Progenitor cell of endocrine pancreas (in vitro differentiated cells): Measurements from ENCODE around the gene CAMKK2. TPM values are rescaled to one million over a fixed set of nuclear protein-coding genes. Genes with fewer than 3 reads are reported as not detected.
A peak's percentile ranks its signal among the peaks of the same experiment; 100 is the strongest.
"Not testable (repeated sequence)": the region's sequence is repeated elsewhere in the genome, so short reads cannot be mapped to it uniquely, and the experiment has no call there.

Experiments used
- DNase-seq: peaks from one replicate; pipeline ENCODE4 v3.0.0; 2021; ENCODE audit warnings: low spot score; ENCODE audit not compliant: unreplicated experiment
- H3K27ac Mint-ChIP-seq: 2 replicates; pipeline ENCODE4 v1.8.0; 2021; ENCODE audit warnings: mild to moderate bottlenecking, moderate library complexity, mixed read lengths
- H3K27me3 Mint-ChIP-seq: 2 replicates; pipeline ENCODE4 v1.8.0; 2021; ENCODE audit warnings: mixed read lengths
- H3K36me3 Mint-ChIP-seq: 2 replicates; pipeline ENCODE4 v1.8.0; 2022; ENCODE audit warnings: mixed read lengths; ENCODE audit not compliant: insufficient read depth
- H3K4me1 Mint-ChIP-seq: 2 replicates; pipeline ENCODE4 v1.8.0; 2021; ENCODE audit warnings: low read depth, mixed read lengths
- H3K4me3 Mint-ChIP-seq: 2 replicates; pipeline ENCODE4 v1.8.0; 2021; ENCODE audit warnings: low read depth, mild to moderate bottlenecking, moderate library complexity, mixed read lengths
- H3K9me3 Mint-ChIP-seq: 2 replicates; pipeline ENCODE4 v1.8.0; 2021; ENCODE audit warnings: low read depth, mixed read lengths
- total RNA-seq: library from RNA; stranded (reverse); gene quantifications from 2 replicates; pipeline ENCODE4 v1.2.1, GENCODE V29; 2021
- TF ChIP-seq, protein P1 (sequence below): fragments of 200-600 bp; sonication (generic); IDR thresholded peaks from one replicate; pipeline ENCODE4 v1.5.0; 2021; ENCODE audit warnings: antibody characterized with exemption, mild to moderate bottlenecking; ENCODE audit not compliant: unreplicated experiment

Gene CAMKK2
- total RNA-seq, 1 donor from 2014 or later = 44.2 TPM

DNA sequence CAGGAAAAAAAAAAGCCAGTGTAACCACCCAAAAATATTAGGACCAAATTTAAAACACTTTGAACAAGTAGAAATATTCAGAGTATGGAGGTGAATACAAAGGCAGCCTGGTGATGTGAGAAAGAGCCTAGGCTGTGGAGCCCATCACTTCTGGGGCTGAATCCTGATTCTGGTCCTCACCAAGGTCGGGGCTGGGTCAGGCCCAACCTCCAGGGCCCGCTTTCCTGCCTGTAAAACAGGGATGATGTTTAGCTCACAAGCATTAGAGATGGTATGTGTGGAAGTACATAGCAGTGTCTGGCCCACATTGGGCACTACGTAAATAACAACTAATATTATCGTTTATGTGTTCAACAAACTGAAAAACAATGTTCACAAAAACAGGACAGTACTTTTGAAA lies 7.8 kb upstream of the CAMKK2 start:
- no peak overlapping the region for H3K4me3 Mint-ChIP-seq
- no peaks in the 10 kb centered on the region for H3K27me3 Mint-ChIP-seq
- H3K36me3 Mint-ChIP-seq = peaks cover 7% of the 10 kb centered on the region
- H3K4me1 Mint-ChIP-seq = peaks cover 7% of the 10 kb centered on the region
- TF ChIP-seq, protein P1, sequence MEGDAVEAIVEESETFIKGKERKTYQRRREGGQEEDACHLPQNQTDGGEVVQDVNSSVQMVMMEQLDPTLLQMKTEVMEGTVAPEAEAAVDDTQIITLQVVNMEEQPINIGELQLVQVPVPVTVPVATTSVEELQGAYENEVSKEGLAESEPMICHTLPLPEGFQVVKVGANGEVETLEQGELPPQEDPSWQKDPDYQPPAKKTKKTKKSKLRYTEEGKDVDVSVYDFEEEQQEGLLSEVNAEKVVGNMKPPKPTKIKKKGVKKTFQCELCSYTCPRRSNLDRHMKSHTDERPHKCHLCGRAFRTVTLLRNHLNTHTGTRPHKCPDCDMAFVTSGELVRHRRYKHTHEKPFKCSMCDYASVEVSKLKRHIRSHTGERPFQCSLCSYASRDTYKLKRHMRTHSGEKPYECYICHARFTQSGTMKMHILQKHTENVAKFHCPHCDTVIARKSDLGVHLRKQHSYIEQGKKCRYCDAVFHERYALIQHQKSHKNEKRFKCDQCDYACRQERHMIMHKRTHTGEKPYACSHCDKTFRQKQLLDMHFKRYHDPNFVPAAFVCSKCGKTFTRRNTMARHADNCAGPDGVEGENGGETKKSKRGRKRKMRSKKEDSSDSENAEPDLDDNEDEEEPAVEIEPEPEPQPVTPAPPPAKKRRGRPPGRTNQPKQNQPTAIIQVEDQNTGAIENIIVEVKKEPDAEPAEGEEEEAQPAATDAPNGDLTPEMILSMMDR = no peak
- no peak for DNase-seq
- H3K9me3 Mint-ChIP-seq = no peaks in the 10 kb centered on the region
- H3K27ac Mint-ChIP-seq = no peak overlapping the region

DNA sequence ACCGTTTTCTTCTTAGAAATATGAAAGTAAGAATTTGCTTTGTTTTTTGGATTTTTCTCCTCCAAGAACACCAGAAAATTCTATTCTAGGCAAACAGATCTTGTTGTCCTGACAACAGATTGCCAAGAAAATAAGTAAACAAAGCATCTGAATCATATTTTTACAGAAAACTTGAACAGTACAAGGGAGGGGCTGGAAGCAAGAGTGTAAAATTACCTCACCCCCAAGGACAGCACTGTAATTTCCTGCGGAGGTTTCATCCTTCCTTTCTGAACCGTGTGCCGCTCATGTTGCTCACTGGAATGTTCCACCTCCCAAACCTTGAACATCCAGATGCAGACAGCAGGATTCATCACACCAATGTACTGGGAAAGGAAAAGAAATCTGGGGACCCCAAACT lies 5.4 kb upstream of the CAMKK2 start:
- H3K27me3 Mint-ChIP-seq = no peaks in the 10 kb centered on the region
- TF ChIP-seq, protein P1 = no peak
- H3K4me3 Mint-ChIP-seq = no peak overlapping the region
- H3K27ac Mint-ChIP-seq = no peak overlapping the region
- peaks cover 12% of the 10 kb centered on the region for H3K4me1 Mint-ChIP-seq
- H3K9me3 Mint-ChIP-seq = no peaks in the 10 kb centered on the region
- H3K36me3 Mint-ChIP-seq = no peaks in the 10 kb centered on the region
- DNase-seq = no peak

DNA sequence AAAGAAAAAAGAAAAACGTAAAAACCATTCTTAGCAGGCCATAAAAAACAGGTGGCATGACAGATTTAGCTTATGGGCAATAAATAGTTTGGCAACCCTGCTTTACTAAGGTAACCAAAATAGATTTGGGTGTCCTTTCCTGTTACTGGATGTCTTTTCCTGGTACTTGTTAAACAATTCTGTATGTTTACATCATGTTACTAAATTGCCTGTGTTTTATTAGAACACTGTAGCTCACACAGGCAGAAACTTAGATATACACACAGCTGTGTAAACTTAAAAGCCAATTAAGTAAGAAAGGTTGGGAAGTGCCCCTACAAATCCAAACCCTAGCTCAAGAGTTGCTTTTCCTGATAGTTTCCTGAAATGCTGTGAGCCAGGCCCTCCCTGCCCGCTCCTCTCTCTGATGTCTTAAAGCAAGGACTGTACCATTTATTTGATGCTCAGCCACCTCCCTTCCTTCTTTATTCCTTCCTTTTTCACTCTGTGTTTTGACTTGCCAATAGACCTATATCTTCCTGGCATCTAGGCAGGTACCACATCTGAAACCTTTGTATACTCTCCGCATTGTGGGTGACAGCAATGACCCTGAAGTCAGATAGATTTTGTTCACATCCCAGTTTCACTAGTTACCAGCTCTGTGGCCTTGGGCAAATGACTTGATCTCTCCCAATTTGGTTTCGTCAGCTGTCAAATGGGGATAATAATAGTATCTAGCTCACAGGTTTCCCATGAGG lies 3.7 kb upstream of the CAMKK2 start:
- no peak overlapping the region for H3K4me3 Mint-ChIP-seq
- TF ChIP-seq, protein P1 = no peak

DNA sequence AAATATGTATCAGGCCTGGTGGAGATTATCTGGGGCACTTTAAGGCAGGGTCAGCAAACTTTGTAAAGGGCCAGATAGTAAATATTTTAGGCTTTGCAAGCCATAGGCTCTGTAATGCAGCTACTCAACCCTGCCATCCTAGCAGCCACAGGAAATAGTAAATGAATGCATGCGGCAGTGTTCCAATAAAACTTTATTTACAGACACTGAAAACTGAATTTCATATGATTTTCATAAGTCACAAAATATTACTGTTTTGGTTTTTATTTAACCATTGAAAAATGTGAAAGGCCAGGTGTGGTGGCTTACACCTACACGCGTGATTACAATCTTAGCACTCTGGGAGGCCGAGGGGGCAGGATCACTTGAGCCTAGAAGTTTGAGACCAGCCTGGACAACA lies 3.2 kb upstream of the CAMKK2 start:
- Mint-ChIP-seq H3K36me3 (no peaks in the 10 kb centered on the region), H3K4me1 (peaks cover 18% of the 10 kb centered on the region), H3K27ac (peak overlapping the region; percentile 52), H3K9me3 (no peaks in the 10 kb centered on the region), H3K27me3 (no peaks in the 10 kb centered on the region), H3K4me3 (no peak overlapping the region)
- DNase-seq = no peak
- TF ChIP-seq, protein P1 = no peak

More for the DNA sequence above, 3.7 kb upstream of the CAMKK2 start:
- DNase-seq = no peak
- H3K27me3 Mint-ChIP-seq = no peaks in the 10 kb centered on the region
- H3K4me1 Mint-ChIP-seq = peaks cover 16% of the 10 kb centered on the region
- no peaks in the 10 kb centered on the region for H3K9me3 Mint-ChIP-seq
- no peaks in the 10 kb centered on the region for H3K36me3 Mint-ChIP-seq
- peak overlapping the region; percentile 66 for H3K27ac Mint-ChIP-seq

DNA sequence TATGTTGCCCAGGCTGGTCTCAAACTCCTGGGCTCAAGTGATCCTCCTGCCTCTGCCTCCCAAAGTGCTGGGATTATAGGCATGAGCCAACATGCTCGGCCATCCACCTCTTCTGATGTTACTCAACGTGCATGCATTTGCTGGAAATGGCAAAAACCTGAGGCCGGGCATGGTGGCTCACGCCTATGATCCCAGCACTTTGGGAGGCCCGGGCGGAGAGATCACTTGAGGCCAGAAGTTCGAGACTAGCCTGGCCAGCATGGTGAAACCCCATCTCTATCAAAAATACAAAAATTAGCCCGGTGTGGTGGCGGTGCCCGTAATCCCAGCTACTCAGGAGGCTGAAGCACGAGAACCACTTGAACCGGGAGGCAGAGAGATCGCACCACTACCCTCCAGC lies 1.9 kb upstream of the CAMKK2 start:
- not testable (repeated sequence) for DNase-seq

DNA sequence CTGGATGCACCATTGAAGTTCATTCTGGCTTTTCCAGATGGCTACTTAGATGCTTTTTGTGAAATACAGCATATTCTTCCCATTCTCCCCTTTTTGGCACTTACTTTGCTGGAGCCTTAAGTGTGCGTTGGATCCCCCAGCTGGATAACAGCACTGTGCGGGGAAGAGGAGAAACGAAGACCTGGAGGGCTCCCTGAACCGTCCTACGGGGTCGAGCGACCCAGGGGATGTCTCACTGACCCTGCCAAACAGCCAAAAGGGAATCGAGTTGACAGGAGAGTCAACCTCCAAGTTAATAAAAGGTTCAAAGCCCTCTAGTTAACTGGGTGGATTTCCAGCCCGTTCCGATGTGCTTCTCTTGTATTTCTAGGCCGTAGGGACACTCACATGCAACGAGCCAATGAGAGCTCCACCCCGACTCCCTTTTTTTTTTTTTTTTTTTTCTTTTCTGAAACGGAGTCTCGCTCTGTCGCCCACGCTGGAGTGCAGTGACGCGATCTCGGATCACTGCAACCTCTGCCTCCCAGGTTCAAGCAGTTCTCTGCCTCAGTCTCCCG lies 1.0 kb upstream of the CAMKK2 start:
- Mint-ChIP-seq H3K4me3 (peak overlapping the region; percentile 83), H3K9me3 (no peaks in the 10 kb centered on the region), H3K36me3 (no peaks in the 10 kb centered on the region), H3K27me3 (no peaks in the 10 kb centered on the region), H3K27ac (peak overlapping the region; percentile 97), H3K4me1 (peaks cover 18% of the 10 kb centered on the region)
- TF ChIP-seq, protein P1 = no peak
- no peak for DNase-seq

More for the DNA sequence above, 1.9 kb upstream of the CAMKK2 start:
- H3K27ac Mint-ChIP-seq, H3K27me3 Mint-ChIP-seq, H3K9me3 Mint-ChIP-seq, H3K36me3 Mint-ChIP-seq: not testable (repeated sequence)
- Mint-ChIP-seq H3K4me1 (peaks cover 18% of the 10 kb centered on the region), H3K4me3 (peak overlapping the region; percentile 83)
